Hindlimb muscle (tissue), 1 donor: Measurements from ENCODE around the gene GAD1. TPM values are rescaled to one million over a fixed set of nuclear protein-coding genes. Genes with fewer than 3 reads are reported as not detected.

Source experiments
- DNase-seq: peaks from one replicate; pipeline ENCODE4 v3.0.0-alpha.2; 2013
- polyA plus RNA-seq: library from polyadenylated mRNA; unstranded; fragments of 120-200 nt; gene quantifications from one replicate; pipeline ENCODE4 v1.2.1, GENCODE V29; 2013; ENCODE audit not compliant: insufficient read length

GAD1 gene
- polyA plus RNA-seq, 1 donor = 0.57 TPM

DNA sequence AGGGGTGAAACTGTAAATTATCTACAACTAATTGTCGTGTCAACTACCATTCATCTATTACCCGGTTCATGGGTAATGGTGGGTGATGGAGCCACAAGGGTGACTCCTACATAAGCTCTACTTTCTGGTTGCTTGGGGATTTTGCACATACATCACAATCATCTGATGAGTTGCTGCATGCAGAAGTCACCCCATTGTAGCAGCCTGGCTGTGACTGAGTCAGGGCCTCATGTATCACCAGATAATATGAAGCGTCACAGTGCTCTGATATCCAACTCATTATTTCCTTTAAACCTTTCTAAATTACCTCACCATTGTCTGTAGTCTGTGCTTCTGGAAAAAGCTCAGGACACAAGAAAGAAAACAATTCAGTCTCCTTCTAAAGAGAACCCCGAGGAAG, 79.9 kb downstream of the GAD1 start:
- DNase-seq = no peak

DNA sequence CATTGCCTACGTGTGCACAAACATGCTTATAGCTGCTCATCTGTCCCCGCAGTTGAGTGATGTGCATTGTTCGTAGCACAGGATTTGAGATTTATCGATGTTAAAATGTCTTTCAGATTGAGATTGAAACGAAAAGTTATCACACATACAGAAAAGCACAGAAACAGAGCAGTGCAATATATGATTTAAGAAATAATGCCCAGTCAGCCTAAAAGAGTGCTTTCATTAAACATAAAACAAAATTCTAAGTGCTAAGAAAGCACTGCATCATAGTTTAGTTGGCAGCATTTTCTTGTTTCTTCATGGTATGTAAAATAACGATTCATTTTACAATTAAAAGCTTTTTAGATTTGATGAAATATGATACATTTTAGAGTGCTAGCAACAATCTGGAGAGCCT, 80.4 kb downstream of the GAD1 start:
- DNase-seq = no peak

DNA sequence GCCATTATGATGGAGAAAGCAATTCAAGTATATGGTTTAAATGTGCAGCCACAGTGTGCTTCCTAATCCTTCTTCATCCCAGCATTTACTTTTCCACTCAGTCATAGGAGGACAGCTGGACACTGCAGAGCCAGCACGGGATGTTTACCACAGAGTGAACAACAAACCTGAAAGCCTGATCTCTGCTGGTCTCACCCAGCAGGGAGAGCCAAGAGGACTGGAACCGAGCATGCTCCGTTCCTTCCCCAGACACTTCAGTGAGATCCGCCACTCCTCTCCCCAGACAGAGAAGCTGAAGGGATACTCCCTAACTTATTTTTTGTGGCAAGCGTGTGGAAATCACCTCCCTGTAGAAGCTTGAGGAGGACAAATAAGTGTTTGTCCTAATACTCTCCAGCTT, 89.2 kb downstream of the GAD1 start:
- no peak for DNase-seq

Other genes starting within 250 kb of the GAD1 start
- gene SP5, start 101.5 kb upstream of the GAD1 start, polyA plus RNA-seq = 5.5 TPM
- 0.56 TPM for gene ERICH2, start 46.5 kb upstream of the GAD1 start, polyA plus RNA-seq
- 62.8 TPM for gene GORASP2, start 112.4 kb downstream of the GAD1 start, polyA plus RNA-seq